NCI-H2227 (cell line): ENCODE results near the gene ARHGAP18.

Experiments
- DNase-seq: peaks from one replicate; lab custom pipeline; 2025; ENCODE audit not compliant: unreplicated experiment; lab: John Stamatoyannopoulos, UW

Gene ARHGAP18

GRCh38 chr6:129542705-129543104, 167.3 kb downstream of the ARHGAP18 start:
- no peak for DNase-seq

- no peak for DNase-seq
Observed at GRCh38 chr6:129539032-129539431, 170.9 kb downstream of the ARHGAP18 start.

DNA sequence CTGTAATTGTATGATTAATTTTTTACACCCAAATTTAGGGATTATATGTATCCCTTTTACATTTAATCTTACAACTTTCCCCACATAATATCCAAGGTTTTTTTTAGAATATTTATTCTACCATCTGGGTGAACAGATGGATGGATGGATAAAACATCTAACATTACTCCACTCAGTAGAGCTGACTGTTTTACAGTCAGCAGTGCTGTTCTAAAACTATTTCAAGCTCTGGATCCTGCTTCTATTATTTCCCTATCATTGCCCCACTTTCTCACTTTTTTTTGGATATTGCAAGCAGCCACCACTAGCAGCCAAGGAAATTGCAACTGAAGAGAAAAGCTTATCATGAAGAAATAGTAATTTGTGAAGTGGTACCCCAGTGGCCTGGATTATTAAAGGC, 173.7 kb downstream of the ARHGAP18 start:
- no peak for DNase-seq

GRCh38 chr6:129534926-129535325, 175.1 kb downstream of the ARHGAP18 start:
- no peak for DNase-seq
